ENCODE results near the gene HAGHL. TPM values are rescaled to one million over a fixed set of nuclear protein-coding genes. Genes with fewer than 3 reads are reported as not detected.

Gene HAGHL
- total RNA-seq, 1 donor from 2014 or later, result 31.7 TPM

GRCh38 chr16:706189-707061 lies 20.5 kb upstream of the HAGHL start:
- Mint-ChIP-seq H3K36me3 (ENCODE audit: unreplicated experiment) (no peaks in the 10 kb centered on the region), H3K27me3 (ENCODE audit: unreplicated experiment) (peaks cover 19% of the 10 kb centered on the region), H3K9me3 (ENCODE audit: unreplicated experiment) (peaks cover 12% of the 10 kb centered on the region), H3K4me1 (ENCODE audit: low read depth, unreplicated experiment) (peaks cover 25% of the 10 kb centered on the region), H3K27ac (ENCODE audit: unreplicated experiment) (peak overlapping the region; percentile 38), H3K4me3 (ENCODE audit: unreplicated experiment) (peak overlapping the region; percentile 71)
- DNase-seq, result peak; percentile 71
- TF ChIP-seq, protein P1, sequence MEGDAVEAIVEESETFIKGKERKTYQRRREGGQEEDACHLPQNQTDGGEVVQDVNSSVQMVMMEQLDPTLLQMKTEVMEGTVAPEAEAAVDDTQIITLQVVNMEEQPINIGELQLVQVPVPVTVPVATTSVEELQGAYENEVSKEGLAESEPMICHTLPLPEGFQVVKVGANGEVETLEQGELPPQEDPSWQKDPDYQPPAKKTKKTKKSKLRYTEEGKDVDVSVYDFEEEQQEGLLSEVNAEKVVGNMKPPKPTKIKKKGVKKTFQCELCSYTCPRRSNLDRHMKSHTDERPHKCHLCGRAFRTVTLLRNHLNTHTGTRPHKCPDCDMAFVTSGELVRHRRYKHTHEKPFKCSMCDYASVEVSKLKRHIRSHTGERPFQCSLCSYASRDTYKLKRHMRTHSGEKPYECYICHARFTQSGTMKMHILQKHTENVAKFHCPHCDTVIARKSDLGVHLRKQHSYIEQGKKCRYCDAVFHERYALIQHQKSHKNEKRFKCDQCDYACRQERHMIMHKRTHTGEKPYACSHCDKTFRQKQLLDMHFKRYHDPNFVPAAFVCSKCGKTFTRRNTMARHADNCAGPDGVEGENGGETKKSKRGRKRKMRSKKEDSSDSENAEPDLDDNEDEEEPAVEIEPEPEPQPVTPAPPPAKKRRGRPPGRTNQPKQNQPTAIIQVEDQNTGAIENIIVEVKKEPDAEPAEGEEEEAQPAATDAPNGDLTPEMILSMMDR (IDR thresholded peaks at IDR 0.05; ENCODE audit: partially characterized antibody, unreplicated experiment), result no peak

DNA sequence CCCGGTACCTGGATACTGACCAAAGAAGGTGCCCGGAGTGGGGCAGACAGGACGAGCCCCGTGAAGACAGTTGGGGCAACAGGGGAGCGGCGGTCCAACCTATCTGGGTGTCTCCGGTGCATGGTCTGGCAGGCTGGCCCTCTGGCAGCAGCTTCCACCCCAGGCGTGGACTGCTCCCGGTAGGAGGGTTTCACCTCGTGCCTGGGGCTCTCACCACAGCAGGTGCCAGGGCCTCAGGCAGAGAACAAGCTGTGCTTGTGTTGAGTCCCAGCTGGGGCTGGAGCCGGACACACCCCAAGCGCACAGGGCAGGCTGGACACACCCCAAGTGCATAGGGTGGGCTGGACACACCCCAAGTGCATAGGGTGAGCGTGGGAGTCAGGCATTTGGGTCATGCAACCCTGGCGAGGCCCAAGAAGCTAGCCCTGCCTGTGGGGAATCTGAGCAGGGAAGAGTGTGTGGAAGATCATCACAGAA lies 19.8 kb upstream of the HAGHL start:
- Mint-ChIP-seq H3K4me1 (ENCODE audit: low read depth, unreplicated experiment) (peaks cover 23% of the 10 kb centered on the region), H3K27me3 (ENCODE audit: unreplicated experiment) (peaks cover 19% of the 10 kb centered on the region), H3K36me3 (ENCODE audit: unreplicated experiment) (no peaks in the 10 kb centered on the region), H3K27ac (ENCODE audit: unreplicated experiment) (peak overlapping the region; percentile 33), H3K9me3 (ENCODE audit: unreplicated experiment) (peaks cover 12% of the 10 kb centered on the region), H3K4me3 (ENCODE audit: unreplicated experiment) (peak overlapping the region; percentile 71)
- TF ChIP-seq, protein P1 (IDR thresholded peaks at IDR 0.05; ENCODE audit: partially characterized antibody, unreplicated experiment), result no peak
- no peak for DNase-seq

GRCh38 chr16:708019-708418 lies 18.9 kb upstream of the HAGHL start:
- no peak for DNase-seq
- Mint-ChIP-seq H3K4me1 (ENCODE audit: low read depth, unreplicated experiment) (peaks cover 20% of the 10 kb centered on the region), H3K36me3 (ENCODE audit: unreplicated experiment) (no peaks in the 10 kb centered on the region), H3K27me3 (ENCODE audit: unreplicated experiment) (peaks cover 22% of the 10 kb centered on the region), H3K9me3 (ENCODE audit: unreplicated experiment) (peaks cover 18% of the 10 kb centered on the region), H3K4me3 (ENCODE audit: unreplicated experiment) (peak overlapping the region; percentile 38), H3K27ac (ENCODE audit: unreplicated experiment) (peak overlapping the region; percentile 43)
- TF ChIP-seq, protein P1 (IDR thresholded peaks at IDR 0.05; ENCODE audit: partially characterized antibody, unreplicated experiment), result no peak

GRCh38 chr16:708959-709358 lies 17.9 kb upstream of the HAGHL start:
- TF ChIP-seq, protein P1 (IDR thresholded peaks at IDR 0.05; ENCODE audit: partially characterized antibody, unreplicated experiment), result no peak
- no peak for DNase-seq
- Mint-ChIP-seq H3K36me3 (ENCODE audit: unreplicated experiment) (no peaks in the 10 kb centered on the region), H3K27ac (ENCODE audit: unreplicated experiment) (peak overlapping the region; percentile 98), H3K27me3 (ENCODE audit: unreplicated experiment) (peaks cover 23% of the 10 kb centered on the region), H3K4me3 (ENCODE audit: unreplicated experiment) (peak overlapping the region; percentile 80), H3K9me3 (ENCODE audit: unreplicated experiment) (peaks cover 22% of the 10 kb centered on the region), H3K4me1 (ENCODE audit: low read depth, unreplicated experiment) (peaks cover 20% of the 10 kb centered on the region)

Measured in glutamatergic neuron (in vitro differentiated cells).